SK-N-SH (cell line): ENCODE data around the gene TNRC6A. TPM values are rescaled to one million over a fixed set of nuclear protein-coding genes. Genes with fewer than 3 reads are reported as not detected.

Experiments used
- CTCF ChIA-PET: fragments of 300-600, 350-600 bp; formaldehyde crosslinking; extraction: SDS; loops from one replicate; lab custom pipeline; 2021; lab: Yijun Ruan, JAX
- POLR2A ChIA-PET: fragments of 350-600 bp; sonication (Branson Sonifier 250); formaldehyde crosslinking; extraction: SDS; loops from one replicate; lab custom pipeline; 2020; ENCODE audit warnings: antibody characterized with exemption, inconsistent platforms; lab: Yijun Ruan, JAX
- DNase-seq: peaks from one replicate; pipeline ENCODE4 v3.0.0; 2012
- H2AFZ ChIP-seq: fragments of 200-600 bp; sonication (generic); 2 replicates; pipeline ENCODE4 v1.8.1; 2016; ENCODE audit warnings: antibody characterized with exemption, mild to moderate bottlenecking, low read depth
- H3F3A ChIP-seq: fragments of 200-600 bp; sonication (generic); replicated peaks from 2 replicates; pipeline ENCODE3; 2016; ENCODE audit warnings: antibody characterized with exemption, mild to moderate bottlenecking; ENCODE audit not compliant: insufficient read depth
- H3K27ac ChIP-seq, 2 experiments: fragments of 200-500 bp in 1 of 2; fragments of 200-600 bp in 1 of 2; sonication (Bioruptor generic) in 1 of 2; sonication (generic), shearing (Covaris generic) in 1 of 2; 2 replicates each; pipeline versions ENCODE4 v1.5.1 to v1.6.1; 2014 to 2016; ENCODE audit warnings: low read depth in 2 of 2, inconsistent platforms in 1 of 2, low read length in 1 of 2, mild to moderate bottlenecking in 1 of 2, mixed read lengths in 1 of 2
- H3K27me3 ChIP-seq: fragments of 200-600 bp; sonication (generic), shearing (Covaris generic); 2 replicates; pipeline ENCODE4 v1.6.1; 2016; ENCODE audit warnings: mixed run types; ENCODE audit not compliant: insufficient read depth
- H3K36me3 ChIP-seq, 2 experiments: fragments of 200-500 bp in 1 of 2; fragments of 200-600 bp in 1 of 2; sonication (Bioruptor generic) in 1 of 2; sonication (generic) in 1 of 2; replicated peaks in 1 of 2; 2 replicates each; pipeline versions ENCODE3 to v1.5.1; 2014 to 2016; ENCODE audit warnings: low read length in 1 of 2, mild to moderate bottlenecking in 1 of 2; ENCODE audit not compliant: insufficient read depth in 2 of 2, control insufficient read depth in 1 of 2
- H3K4me1 ChIP-seq, 2 experiments: fragments of 200-500 bp in 1 of 2; fragments of 200-600 bp in 1 of 2; sonication (Bioruptor generic) in 1 of 2; sonication (generic), shearing (Covaris generic) in 1 of 2; 2 replicates each; pipeline versions ENCODE4 v1.5.1 to v1.6.1; 2014 to 2016; ENCODE audit warnings: low read depth in 1 of 2, low read length in 1 of 2, mixed run types in 1 of 2; ENCODE audit not compliant: insufficient read depth in 2 of 2, control insufficient read depth in 1 of 2
- H3K4me2 ChIP-seq: fragments of 200-600 bp; sonication (generic), shearing (Covaris generic); 2 replicates; pipeline ENCODE4 v1.6.1; 2017; ENCODE audit warnings: mixed run types
- H3K4me3 ChIP-seq, 2 experiments: fragments of 200-500 bp in 1 of 2; fragments of 200-600 bp in 1 of 2; sonication (Bioruptor generic) in 1 of 2; sonication (generic), shearing (Covaris generic) in 1 of 2; 2 replicates each; pipeline versions ENCODE4 v1.5.1 to v1.8.1; 2014 to 2016; ENCODE audit warnings: low read depth in 2 of 2, inconsistent platforms in 1 of 2, low read length in 1 of 2, mild to moderate bottlenecking in 1 of 2, mixed read lengths in 1 of 2, moderate library complexity in 1 of 2
- H3K79me2 ChIP-seq: fragments of 200-600 bp; sonication (generic); 2 replicates; pipeline ENCODE4 v1.8.1; 2017; ENCODE audit warnings: mild to moderate bottlenecking; ENCODE audit not compliant: insufficient read depth
- H3K9ac ChIP-seq: fragments of 200-600 bp; sonication (generic); 2 replicates; pipeline ENCODE4 v1.6.1; 2017; ENCODE audit warnings: mixed run types
- H3K9me2 ChIP-seq: fragments of 200-600 bp; sonication (generic); 2 replicates; pipeline ENCODE4 v1.6.1; 2017; ENCODE audit warnings: mixed run types
- H3K9me3 ChIP-seq: fragments of 200-600 bp; sonication (generic); 2 replicates; pipeline ENCODE4 v1.6.1; 2017; ENCODE audit warnings: mixed run types, mild to moderate bottlenecking, moderate library complexity
- H4K20me1 ChIP-seq: fragments of 200-600 bp; sonication (generic); 2 replicates; pipeline ENCODE4 v1.6.1; 2017; ENCODE audit warnings: mild to moderate bottlenecking, mixed run types; ENCODE audit not compliant: insufficient read depth
- FOXM1 ChIP-seq: IDR thresholded peaks from 2 replicates; pipeline ENCODE4 v1.4.0; 2012; ENCODE audit warnings: low read depth, mild to moderate bottlenecking
- MEF2A ChIP-seq: IDR thresholded peaks from 2 replicates; pipeline ENCODE4 v1.4.0; 2012; ENCODE audit warnings: low read depth, borderline replicate concordance
- MXI1 ChIP-seq: IDR thresholded peaks from 2 replicates; pipeline ENCODE4 v1.6.1; 2012; ENCODE audit warnings: mild to moderate bottlenecking, low read depth, low read length, improper control_type of control experiment
- RAD21 ChIP-seq: IDR thresholded peaks from 2 replicates; pipeline ENCODE4 v1.6.1; 2012; ENCODE audit warnings: mild to moderate bottlenecking, low read length
- REST ChIP-seq: IDR thresholded peaks from 2 replicates; pipeline ENCODE4 v1.6.1; 2012; ENCODE audit warnings: mild to moderate bottlenecking, low read depth, low read length, moderate library complexity
- WGBS: methylation state at CpG from one replicate; pipeline ENCODE4 v1.1.6; 2017; ENCODE audit warnings: low lambda C conversion rate; 5-methylcytosine and 5-hydroxymethylcytosine counted together
- polyA plus RNA-seq, 3 experiments: library from polyadenylated mRNA; depleted of rRNA; stranded (reverse); fragments of >200 nt; gene quantifications; 2 replicates each; pipeline ENCODE4 v1.2.3, GENCODE V29; 2012

Gene TNRC6A
- polyA plus RNA-seq, 1 of the 3 experiments (the other 2 are of a cell fraction): 32.5 TPM

DNA sequence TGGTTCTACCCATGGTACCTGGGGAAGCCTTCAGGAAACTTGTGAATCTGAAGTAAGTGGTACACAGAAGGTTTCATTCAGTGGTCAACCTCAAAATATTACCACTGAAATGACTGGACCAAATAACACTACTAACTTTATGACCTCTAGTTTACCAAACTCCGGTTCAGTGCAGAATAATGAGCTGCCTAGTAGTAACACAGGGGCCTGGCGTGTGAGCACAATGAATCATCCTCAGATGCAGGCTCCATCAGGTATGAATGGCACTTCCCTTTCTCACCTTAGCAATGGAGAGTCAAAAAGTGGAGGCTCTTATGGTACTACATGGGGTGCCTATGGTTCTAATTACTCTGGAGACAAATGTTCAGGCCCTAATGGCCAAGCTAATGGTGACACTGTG, 60.4 kb downstream of the TNRC6A start:
- no peaks in the 10 kb centered on the region for H3K27me3 ChIP-seq
- peaks cover 58 to 67% of the 10 kb centered on the region in 2 experiments for H3K36me3 ChIP-seq
- H4K20me1 ChIP-seq: peaks cover 12% of the 10 kb centered on the region
- H3K9ac ChIP-seq: no peak overlapping the region
- H2AFZ ChIP-seq: no peak overlapping the region
- ChIA-PET CTCF (interaction anchor here (1.3 to 1.4 kb wide), 2 partner anchors 11 to 273 kb away, joined by 3 to 4 read pairs; no protein-coding TSS in a partner anchor), POLR2A (no interaction called here)
- H3F3A ChIP-seq: peaks cover 4% of the 10 kb centered on the region
- no peaks in the 10 kb centered on the region for H3K9me3 ChIP-seq
- no peak overlapping the region for H3K4me2 ChIP-seq
- no peaks in the 10 kb centered on the region for H3K9me2 ChIP-seq
- no peak overlapping the region for H3K27ac ChIP-seq
- no peak overlapping the region for H3K4me3 ChIP-seq
- no peak for TF ChIP-seq MEF2A
- 90% methylated on average over 2 of the region's 2 CpGs for WGBS
- peaks cover 0 to 3% of the 10 kb centered on the region in 2 experiments; a peak in 2 of 4 replicates for H3K4me1 ChIP-seq
- no peak for DNase-seq
- H3K79me2 ChIP-seq: peaks cover 38% of the 10 kb centered on the region

- Histone ChIP-seq H3K79me2 (no peaks in the 10 kb centered on the region), H3F3A (peaks cover 4% of the 10 kb centered on the region), H3K9ac (no peak overlapping the region), H3K4me3 (no peak overlapping the region), H3K9me3 (no peaks in the 10 kb centered on the region), H3K27me3 (no peaks in the 10 kb centered on the region), H3K27ac (no peak overlapping the region; a peak in 1 of 4 replicates), H2AFZ (no peak overlapping the region), H3K4me2 (no peak overlapping the region), H3K9me2 (no peaks in the 10 kb centered on the region), H4K20me1 (no peaks in the 10 kb centered on the region), H3K36me3 (peaks cover 92 to 93% of the 10 kb centered on the region in 2 experiments), H3K4me1 (no peaks in the 10 kb centered on the region)
- no peak for DNase-seq
- TF ChIP-seq RAD21: peak; percentile 21; the same call in 1 of the 2 replicates
- TF ChIP-seq FOXM1: no peak
- POLR2A ChIA-PET: interaction anchor here (0.6 kb wide), 1 partner anchor 238 kb away, joined by 4 read pairs; no protein-coding TSS in a partner anchor
- CTCF ChIA-PET: interaction anchor here (0.6 to 2.9 kb wide), 6 partner anchors 11 to 283 kb away, joined by 3 to 9 read pairs (median 4); no protein-coding TSS in a partner anchor
- 87% methylated on average over 4 of the region's 4 CpGs for WGBS
Measured at GRCh38 chr16:24800586-24800985, 71.1 kb downstream of the TNRC6A start.

DNA sequence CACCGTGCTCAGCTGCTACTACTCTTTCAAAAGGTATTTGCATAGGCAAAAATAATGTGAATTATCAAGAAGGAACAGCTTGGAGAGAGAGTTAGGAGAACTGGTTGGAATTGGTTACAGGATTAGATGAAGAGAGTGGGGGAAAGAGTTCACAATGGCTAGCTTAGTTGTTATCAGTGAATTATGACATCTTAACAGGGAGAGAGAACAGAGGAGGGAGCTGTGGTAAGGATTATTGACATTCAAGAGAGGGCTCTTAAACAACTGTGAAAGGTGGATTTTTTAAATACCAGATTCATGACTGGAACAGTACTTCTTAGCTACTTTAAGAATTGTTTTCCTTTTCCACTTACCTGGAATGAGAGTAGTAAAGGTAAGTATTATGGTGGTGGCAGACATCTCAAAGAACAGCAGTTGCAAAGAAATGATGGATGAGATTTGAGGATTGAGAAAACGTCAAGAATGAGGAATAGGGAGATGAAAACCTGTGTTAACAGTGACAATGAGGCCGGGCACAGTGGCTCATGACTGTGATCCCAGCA, 72.4 kb downstream of the TNRC6A start:
- H3K4me2 ChIP-seq: no peak overlapping the region
- no peak overlapping the region for H2AFZ ChIP-seq
- no peak overlapping the region for H3K9ac ChIP-seq
- no peaks in the 10 kb centered on the region for H3K9me2 ChIP-seq
- POLR2A ChIA-PET: interaction anchor here (0.6 kb wide), 1 partner anchor 501 kb away, joined by 5 read pairs; no protein-coding TSS in a partner anchor
- H3K79me2 ChIP-seq: no peaks in the 10 kb centered on the region
- no peak for TF ChIP-seq MXI1
- TF ChIP-seq REST: no peak
- TF ChIP-seq, all 33 proteins: peak for 0
- Histone ChIP-seq H3F3A (peaks cover 4% of the 10 kb centered on the region), H3K27me3 (no peaks in the 10 kb centered on the region), H3K4me3 (no peak overlapping the region), H4K20me1 (no peaks in the 10 kb centered on the region), H3K4me1 (no peaks in the 10 kb centered on the region), H3K36me3 (peaks cover 91 to 93% of the 10 kb centered on the region in 2 experiments), H3K9me3 (no peaks in the 10 kb centered on the region), H3K27ac (no peak overlapping the region)
- WGBS: 98% methylated on average over 3 of the region's 3 CpGs
- CTCF ChIA-PET: interaction anchor here (1.1 to 2.9 kb wide), 3 partner anchors 10 to 285 kb away, joined by 3 to 9 read pairs (median 3); no protein-coding TSS in a partner anchor
- DNase-seq: no peak
